Endothelial cell of umbilical vein (primary cell): ENCODE data around the gene TVP23A.

Source experiments
- POLR2A ChIP-seq: IDR thresholded peaks from 2 replicates; pipeline ENCODE4 v1.6.1; 2012; ENCODE audit warnings: low read depth, mild to moderate bottlenecking, control low read depth, low read length
- TF ChIP-seq, protein P1 (sequence below), 2 donors: IDR thresholded peaks; 1 replicate in 1 of 2; 2 replicates in 1 of 2; pipeline ENCODE4 v1.5.1; 2011; ENCODE audit warnings: low read length in 2 of 2, mild to moderate bottlenecking in 2 of 2, moderate library complexity in 2 of 2, control low read depth in 1 of 2, inconsistent platforms in 1 of 2, low read depth in 1 of 2; ENCODE audit not compliant: insufficient read depth in 1 of 2; ENCODE audit errors: extremely low read depth in 1 of 2

DNA sequence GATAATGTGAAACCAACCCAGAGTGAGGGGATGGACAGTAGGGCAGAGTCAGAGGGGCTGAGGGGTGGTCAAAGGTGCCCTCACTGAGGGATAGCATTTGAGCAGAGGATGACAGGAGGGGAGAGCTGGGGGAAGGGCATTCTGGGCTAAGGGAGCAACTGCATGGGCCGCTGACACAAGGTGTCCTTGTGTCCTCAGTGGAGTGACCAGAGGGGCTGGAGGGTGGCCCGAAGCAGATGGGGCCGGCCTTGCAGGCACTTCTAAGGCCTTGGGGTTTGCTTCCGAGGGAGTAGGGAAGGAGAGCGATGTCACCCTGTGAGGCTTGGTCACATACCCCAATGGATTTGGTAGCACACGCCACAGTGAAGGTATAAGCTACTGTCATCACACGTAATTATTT is 64.9 kb downstream of the TVP23A start:
- TF ChIP-seq, protein P1, sequence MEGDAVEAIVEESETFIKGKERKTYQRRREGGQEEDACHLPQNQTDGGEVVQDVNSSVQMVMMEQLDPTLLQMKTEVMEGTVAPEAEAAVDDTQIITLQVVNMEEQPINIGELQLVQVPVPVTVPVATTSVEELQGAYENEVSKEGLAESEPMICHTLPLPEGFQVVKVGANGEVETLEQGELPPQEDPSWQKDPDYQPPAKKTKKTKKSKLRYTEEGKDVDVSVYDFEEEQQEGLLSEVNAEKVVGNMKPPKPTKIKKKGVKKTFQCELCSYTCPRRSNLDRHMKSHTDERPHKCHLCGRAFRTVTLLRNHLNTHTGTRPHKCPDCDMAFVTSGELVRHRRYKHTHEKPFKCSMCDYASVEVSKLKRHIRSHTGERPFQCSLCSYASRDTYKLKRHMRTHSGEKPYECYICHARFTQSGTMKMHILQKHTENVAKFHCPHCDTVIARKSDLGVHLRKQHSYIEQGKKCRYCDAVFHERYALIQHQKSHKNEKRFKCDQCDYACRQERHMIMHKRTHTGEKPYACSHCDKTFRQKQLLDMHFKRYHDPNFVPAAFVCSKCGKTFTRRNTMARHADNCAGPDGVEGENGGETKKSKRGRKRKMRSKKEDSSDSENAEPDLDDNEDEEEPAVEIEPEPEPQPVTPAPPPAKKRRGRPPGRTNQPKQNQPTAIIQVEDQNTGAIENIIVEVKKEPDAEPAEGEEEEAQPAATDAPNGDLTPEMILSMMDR (IDR thresholded peaks at IDR 0.05; ENCODE audit: extremely low read depth in 1 of 2, insufficient read depth in 1 of 2, low read depth in 1 of 2, low read length in 2 of 2), result no peak
- no peak for TF ChIP-seq POLR2A
